ENCODE data around the gene ZNF148.

Gene ZNF148

GRCh38 chr3:125289429-125289981 lies 85.6 kb downstream of the ZNF148 start:
- DNase-seq (ENCODE audit: low read depth in 1 of 2, low spot score in 1 of 2): no peak

GRCh38 chr3:125287248-125287647 lies 87.9 kb downstream of the ZNF148 start:
- DNase-seq (ENCODE audit: low read depth in 1 of 2, low spot score in 1 of 2): no peak

GRCh38 chr3:125281381-125281780 lies 93.7 kb downstream of the ZNF148 start:
- no peak for DNase-seq (ENCODE audit: low read depth in 1 of 2, low spot score in 1 of 2)

- DNase-seq (ENCODE audit: low read depth in 1 of 2, low spot score in 1 of 2): no peak
These were observed 94.3 kb downstream of the ZNF148 start for GRCh38 chr3:125280668-125281361.

GRCh38 chr3:125278155-125278554 lies 97.0 kb downstream of the ZNF148 start:
- no peak for DNase-seq (ENCODE audit: low read depth in 1 of 2, low spot score in 1 of 2)

GRCh38 chr3:125271127-125271526 lies 104.0 kb downstream of the ZNF148 start:
- DNase-seq (ENCODE audit: low read depth in 1 of 2, low spot score in 1 of 2): no peak

- no peak for DNase-seq (ENCODE audit: low read depth in 1 of 2, low spot score in 1 of 2)
These were observed 107.7 kb downstream of the ZNF148 start for GRCh38 chr3:125267460-125267859.

GRCh38 chr3:125266971-125267370 lies 108.2 kb downstream of the ZNF148 start:
- no peak for DNase-seq (ENCODE audit: low read depth in 1 of 2, low spot score in 1 of 2)

GRCh38 chr3:125262161-125262560 lies 113.0 kb downstream of the ZNF148 start:
- no peak for DNase-seq (ENCODE audit: low read depth in 1 of 2, low spot score in 1 of 2)

- no peak for DNase-seq (ENCODE audit: low read depth in 1 of 2, low spot score in 1 of 2)
These were observed 114.1 kb downstream of the ZNF148 start for GRCh38 chr3:125261031-125261430.

GRCh38 chr3:125260158-125260557 lies 115.0 kb downstream of the ZNF148 start:
- no peak for DNase-seq (ENCODE audit: low read depth in 1 of 2, low spot score in 1 of 2)

GRCh38 chr3:125257536-125257935 lies 117.6 kb downstream of the ZNF148 start:
- no peak for DNase-seq (ENCODE audit: low read depth in 1 of 2, low spot score in 1 of 2)

GRCh38 chr3:125256675-125257074 lies 118.5 kb downstream of the ZNF148 start:
- DNase-seq (ENCODE audit: low read depth in 1 of 2, low spot score in 1 of 2): no peak

- DNase-seq (ENCODE audit: low read depth in 1 of 2, low spot score in 1 of 2): no peak
These were observed 124.2 kb downstream of the ZNF148 start for GRCh38 chr3:125250973-125251372.

GRCh38 chr3:125246237-125246636 lies 128.9 kb downstream of the ZNF148 start:
- no peak for DNase-seq (ENCODE audit: low read depth in 1 of 2, low spot score in 1 of 2)

- DNase-seq (ENCODE audit: low read depth in 1 of 2, low spot score in 1 of 2): no peak
These were observed 129.6 kb downstream of the ZNF148 start for GRCh38 chr3:125245521-125245920.

GRCh38 chr3:125240496-125240895 lies 134.6 kb downstream of the ZNF148 start:
- no peak for DNase-seq (ENCODE audit: low read depth in 1 of 2, low spot score in 1 of 2)

- DNase-seq (ENCODE audit: low read depth in 1 of 2, low spot score in 1 of 2): no peak
These were observed 135.9 kb downstream of the ZNF148 start for GRCh38 chr3:125239266-125239665.

GRCh38 chr3:125238759-125239158 lies 136.4 kb downstream of the ZNF148 start:
- DNase-seq (ENCODE audit: low read depth in 1 of 2, low spot score in 1 of 2): no peak

GRCh38 chr3:125236331-125236903 lies 138.7 kb downstream of the ZNF148 start:
- no peak for DNase-seq (ENCODE audit: low read depth in 1 of 2, low spot score in 1 of 2)

- DNase-seq (ENCODE audit: low read depth in 1 of 2, low spot score in 1 of 2): no peak
These were observed 140.3 kb downstream of the ZNF148 start for GRCh38 chr3:125234831-125235230.

- no peak for DNase-seq (ENCODE audit: low read depth in 1 of 2, low spot score in 1 of 2)
These were observed 142.7 kb downstream of the ZNF148 start for GRCh38 chr3:125232401-125232800.

- DNase-seq (ENCODE audit: low read depth in 1 of 2, low spot score in 1 of 2): no peak
These were observed 143.2 kb downstream of the ZNF148 start for GRCh38 chr3:125231895-125232294.

Measured in stimulated activated CD4-positive, alpha-beta T cell treated with anti-CD3 and anti-CD28 coated beads, Interleukin-15, amount 100 ng/mL, for 1 hour (primary cell).